T follicular helper cell (primary cell): ENCODE results near the gene PIP5K1C.
"Not testable (repeated sequence)": the region's sequence is repeated elsewhere in the genome, so short reads cannot be mapped to it uniquely, and the experiment has no call there.

Experiments used
- DNase-seq: peaks from one replicate; pipeline ENCODE4 v3.0.0-alpha.2; 2020; ENCODE audit warnings: low read depth

The PIP5K1C gene

GRCh38 chr19:3674784-3675543, 25.3 kb downstream of the PIP5K1C start:
- no peak for DNase-seq

- DNase-seq, result no peak
Measured at GRCh38 chr19:3673506-3674439, 26.5 kb downstream of the PIP5K1C start.

- DNase-seq, result no peak
Measured at GRCh38 chr19:3672993-3673392, 27.3 kb downstream of the PIP5K1C start.

- no peak for DNase-seq
Measured at GRCh38 chr19:3672575-3672948, 27.7 kb downstream of the PIP5K1C start.

- DNase-seq, result no peak
Measured at GRCh38 chr19:3671680-3672574, 28.3 kb downstream of the PIP5K1C start.

- DNase-seq, result no peak
Measured at GRCh38 chr19:3670796-3671679, 29.2 kb downstream of the PIP5K1C start.

GRCh38 chr19:3669947-3670795, 30.1 kb downstream of the PIP5K1C start:
- DNase-seq, result no peak

- DNase-seq, result no peak
Measured at GRCh38 chr19:3669082-3669946, 31.0 kb downstream of the PIP5K1C start.

GRCh38 chr19:3668331-3669081, 31.8 kb downstream of the PIP5K1C start:
- DNase-seq, result no peak

- no peak for DNase-seq
Measured at GRCh38 chr19:3667766-3668165, 32.5 kb downstream of the PIP5K1C start.

GRCh38 chr19:3667037-3667638, 33.1 kb downstream of the PIP5K1C start:
- no peak for DNase-seq

GRCh38 chr19:3666545-3666856, 33.8 kb downstream of the PIP5K1C start:
- DNase-seq, result not testable (repeated sequence)

GRCh38 chr19:3665681-3666544, 34.4 kb downstream of the PIP5K1C start:
- peak; percentile 63 for DNase-seq

- no peak for DNase-seq
Measured at GRCh38 chr19:3664879-3665642, 35.2 kb downstream of the PIP5K1C start.

GRCh38 chr19:3663838-3664237, 36.4 kb downstream of the PIP5K1C start:
- DNase-seq, result no peak
